Lower leg skin (tissue), 4 donors: ENCODE data around the gene DOP1A. TPM values are rescaled to one million over a fixed set of nuclear protein-coding genes. Genes with fewer than 3 reads are reported as not detected.

Experiments
- DNase-seq, 2 donors: peaks; one replicate each; pipeline ENCODE4 v3.0.0-alpha.2; 2019; ENCODE audit warnings: low spot score in 2 of 2
- H3K4me3 ChIP-seq: fragments of 200-600 bp; sonication (generic); 2 replicates; pipeline ENCODE4 v1.5.1; 2017; ENCODE audit warnings: mild to moderate bottlenecking, low read depth; ENCODE audit not compliant: poor library complexity, severe bottlenecking
- CTCF ChIP-seq, 3 donors: fragments of 450-650 bp; IDR thresholded peaks; one replicate each; pipeline ENCODE4 v1.5.1; 2016; ENCODE audit warnings: antibody characterized with exemption in 3 of 3, mild to moderate bottlenecking in 3 of 3, moderate library complexity in 2 of 3
- POLR2A ChIP-seq, 2 donors: fragments of 450-650 bp; IDR thresholded peaks; one replicate each; pipeline ENCODE4 v1.6.1; 2016 to 2017; ENCODE audit warnings: antibody characterized with exemption in 2 of 2, mild to moderate bottlenecking in 1 of 2, moderate library complexity in 1 of 2
- WGBS, 2 donors: methylation state at CpG; one replicate each; pipeline ENCODE4 v1.1.5; 2018; 5-methylcytosine and 5-hydroxymethylcytosine counted together
- intact Hi-C: fragments of 100-400 bp; cut with DNase I; formaldehyde crosslinking; loops from one replicate; pipeline ENCODE4 v1.15.0; 2023; ENCODE audit warnings: low total_unique reads
- total RNA-seq, 4 donors: library from RNA; depleted of rRNA; stranded (reverse); fragments of >200 nt; gene quantifications; one replicate each; pipeline ENCODE4 v1.1.0, GENCODE V29; 2016

DOP1A gene, protein sequence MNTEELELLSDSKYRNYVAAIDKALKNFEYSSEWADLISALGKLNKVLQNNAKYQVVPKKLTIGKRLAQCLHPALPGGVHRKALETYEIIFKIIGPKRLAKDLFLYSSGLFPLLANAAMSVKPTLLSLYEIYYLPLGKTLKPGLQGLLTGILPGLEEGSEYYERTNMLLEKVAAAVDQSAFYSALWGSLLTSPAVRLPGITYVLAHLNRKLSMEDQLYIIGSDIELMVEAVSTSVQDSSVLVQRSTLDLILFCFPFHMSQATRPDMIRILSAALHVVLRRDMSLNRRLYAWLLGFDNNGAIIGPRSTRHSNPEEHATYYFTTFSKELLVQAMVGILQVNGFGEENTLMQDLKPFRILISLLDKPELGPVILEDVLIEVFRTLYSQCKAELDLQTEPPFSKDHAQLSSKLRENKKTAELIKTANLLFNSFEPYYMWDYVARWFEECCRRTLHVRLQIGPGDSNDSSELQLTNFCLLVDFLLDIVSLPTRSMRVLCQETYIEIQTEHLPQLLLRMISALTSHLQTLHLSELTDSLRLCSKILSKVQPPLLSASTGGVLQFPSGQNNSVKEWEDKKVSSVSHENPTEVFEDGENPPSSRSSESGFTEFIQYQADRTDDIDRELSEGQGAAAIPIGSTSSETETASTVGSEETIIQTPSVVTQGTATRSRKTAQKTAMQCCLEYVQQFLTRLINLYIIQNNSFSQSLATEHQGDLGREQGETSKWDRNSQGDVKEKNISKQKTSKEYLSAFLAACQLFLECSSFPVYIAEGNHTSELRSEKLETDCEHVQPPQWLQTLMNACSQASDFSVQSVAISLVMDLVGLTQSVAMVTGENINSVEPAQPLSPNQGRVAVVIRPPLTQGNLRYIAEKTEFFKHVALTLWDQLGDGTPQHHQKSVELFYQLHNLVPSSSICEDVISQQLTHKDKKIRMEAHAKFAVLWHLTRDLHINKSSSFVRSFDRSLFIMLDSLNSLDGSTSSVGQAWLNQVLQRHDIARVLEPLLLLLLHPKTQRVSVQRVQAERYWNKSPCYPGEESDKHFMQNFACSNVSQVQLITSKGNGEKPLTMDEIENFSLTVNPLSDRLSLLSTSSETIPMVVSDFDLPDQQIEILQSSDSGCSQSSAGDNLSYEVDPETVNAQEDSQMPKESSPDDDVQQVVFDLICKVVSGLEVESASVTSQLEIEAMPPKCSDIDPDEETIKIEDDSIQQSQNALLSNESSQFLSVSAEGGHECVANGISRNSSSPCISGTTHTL (N-terminal part only)
- 10 to 100 TPM; 32.6 to 75.8 (median 49.3) TPM for total RNA-seq

GRCh38 chr6:83067448-83068439, at the start of gene DOP1A:
Gene DOP1A (plus strand): TSS chr6:83067671. CDS start chr6:83096978, 29,307 bp downstream.
- DNase-seq: peak; percentile 94 to 99
- no peak for TF ChIP-seq POLR2A (IDR thresholded peaks at IDR 0.05)
- peak in 1 of 3 donors; percentile 71 for TF ChIP-seq CTCF (IDR thresholded peaks at IDR 0.05)
- peak within 1 kb of the TSS; percentile 95 for H3K4me3 ChIP-seq
- intact Hi-C loops: loop anchor here (5.0 kb wide), 1 partner anchor 1405 kb away; no protein-coding TSS in a partner anchor
- WGBS, 2 donors: 0 to 1% methylated on average over 48 to 52 of the region's 78 CpGs

- DNase-seq: no peak
- TF ChIP-seq POLR2A (IDR thresholded peaks at IDR 0.05) (no peak), CTCF (IDR thresholded peaks at IDR 0.05) (no peak)
- WGBS, 2 donors: 95 to 96% methylated on average over 4 of the region's 4 CpGs
- H3K4me3 ChIP-seq: no peak overlapping the region
- intact Hi-C loops: no loop called here
Observed at GRCh38 chr6:83019741-83020140, 47.7 kb upstream of the DOP1A start.

- WGBS, 2 donors: 98 to 99% methylated on average over 6 of the region's 6 CpGs
Observed at GRCh38 chr6:83031689-83032088, 35.8 kb upstream of the DOP1A start.

DNA sequence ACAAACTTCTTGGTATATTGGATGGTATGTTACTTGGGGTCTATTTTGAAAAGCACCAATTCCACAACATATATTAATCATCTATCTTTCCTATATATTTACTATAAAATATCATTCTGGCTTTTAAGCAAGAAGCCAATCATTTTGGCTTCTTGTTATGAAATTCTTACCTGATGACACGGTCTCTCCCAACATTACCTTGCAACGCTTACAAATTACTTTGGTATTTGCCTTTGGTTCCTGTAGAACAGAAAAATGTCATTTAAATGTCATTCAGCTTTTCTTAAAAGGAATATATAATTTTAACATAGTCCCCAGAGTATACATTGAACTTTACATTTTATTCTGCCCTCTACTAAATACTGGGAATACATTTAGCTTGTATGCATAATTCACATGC, 29.2 kb upstream of the DOP1A start:
- TF ChIP-seq CTCF (IDR thresholded peaks at IDR 0.05) (no peak), POLR2A (IDR thresholded peaks at IDR 0.05) (no peak)
- H3K4me3 ChIP-seq: no peak overlapping the region
- 96 to 97% methylated on average over 2 of the region's 2 CpGs for WGBS, 2 donors
- no peak for DNase-seq
- intact Hi-C loops: no loop called here

More at GRCh38 chr6:83031689-83032088, 35.8 kb upstream of the DOP1A start:
- H3K4me3 ChIP-seq: no peak overlapping the region
- TF ChIP-seq CTCF (IDR thresholded peaks at IDR 0.05) (no peak), POLR2A (IDR thresholded peaks at IDR 0.05) (no peak)
- DNase-seq: no peak
- intact Hi-C loops: no loop called here
